Measurements from ENCODE around the gene WDR35.

WDR35 gene

DNA sequence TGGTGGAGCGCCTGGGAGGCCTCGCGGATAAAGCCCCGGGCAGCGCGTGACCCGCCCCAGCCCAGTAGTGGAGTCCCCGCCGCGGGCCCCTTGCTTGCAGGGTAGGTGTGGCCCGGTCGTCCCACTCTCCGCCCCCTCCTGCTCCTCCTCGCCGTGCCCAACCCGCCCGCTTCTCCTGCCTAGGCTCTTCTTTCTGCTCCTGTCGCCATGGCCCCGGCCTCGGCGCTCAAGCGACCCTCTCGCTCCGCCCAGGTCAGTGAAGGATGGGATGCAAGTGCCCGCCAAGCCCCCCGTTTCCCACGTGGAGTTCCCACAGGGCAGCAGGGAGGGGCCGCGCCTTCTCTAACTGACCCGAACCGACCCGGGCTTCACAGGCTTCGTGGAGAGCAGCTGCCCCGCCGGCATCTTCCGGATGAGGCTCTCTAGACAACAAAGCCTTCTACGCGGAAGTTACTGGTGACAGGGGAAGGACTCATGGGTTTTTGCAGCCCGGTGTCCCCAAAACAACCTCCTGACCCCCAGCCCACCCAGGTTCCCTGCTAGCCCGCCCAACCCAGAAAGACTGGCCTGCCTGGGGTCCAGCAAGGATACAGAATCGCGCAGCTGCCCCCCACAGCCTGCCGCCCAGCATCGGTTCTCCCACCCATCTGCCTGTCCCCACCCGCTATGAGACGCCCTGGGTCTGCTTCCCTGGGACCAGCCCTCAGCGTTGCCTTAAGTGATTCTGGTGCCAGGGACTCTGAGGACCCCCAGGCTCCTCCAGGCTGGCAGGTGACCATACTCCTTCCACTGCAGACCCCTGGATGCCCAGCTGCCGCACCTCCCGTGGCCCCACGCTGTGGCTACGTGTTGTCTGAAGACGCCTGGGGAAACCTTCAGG, 121.0 kb downstream of the WDR35 start:
- DNase-seq, result peak; percentile 20

DNA sequence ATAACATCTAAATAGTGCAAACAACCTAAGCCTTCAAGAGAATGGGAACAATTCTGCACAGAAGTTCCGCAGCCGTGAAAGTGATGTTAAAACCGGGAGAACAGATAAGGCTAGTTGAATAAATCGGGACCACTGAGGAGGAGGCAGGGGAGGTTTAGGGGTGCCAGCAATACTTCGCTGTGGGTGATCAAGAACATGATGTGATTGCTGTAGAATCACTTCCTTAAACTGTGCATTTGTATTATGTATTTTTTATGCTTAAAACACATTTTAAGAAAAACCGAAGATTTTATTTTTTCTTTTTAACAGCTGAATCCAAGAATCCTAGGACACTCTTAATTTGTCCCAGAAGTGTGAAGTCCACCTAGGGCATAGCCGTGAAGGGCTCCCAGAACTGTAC, 121.7 kb downstream of the WDR35 start:
- no peak for DNase-seq

- no peak for DNase-seq
Measured at GRCh38 chr2:19866771-19867170, 123.1 kb downstream of the WDR35 start.

DNA sequence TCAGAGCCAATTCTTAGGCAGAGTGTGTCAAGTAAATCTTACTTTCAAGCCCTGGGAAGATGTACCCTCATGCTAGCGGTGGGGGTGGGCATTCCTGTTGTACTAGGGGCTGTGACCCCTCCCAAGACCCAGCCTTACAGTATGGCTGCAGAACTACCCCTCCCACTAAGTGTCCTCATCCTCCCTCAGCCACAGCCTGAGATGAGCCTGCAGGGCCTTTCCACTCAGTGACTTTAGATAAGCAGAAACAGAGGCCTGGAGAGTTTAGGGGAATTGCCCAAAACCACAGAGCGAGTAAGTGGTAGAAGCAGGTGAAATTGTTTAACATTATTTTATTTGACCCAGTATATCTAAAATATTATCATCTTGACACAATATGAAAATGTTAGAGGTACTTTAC, 124.8 kb downstream of the WDR35 start:
- no peak for DNase-seq

- DNase-seq, result no peak
Measured at GRCh38 chr2:19864381-19864780, 125.5 kb downstream of the WDR35 start.

DNA sequence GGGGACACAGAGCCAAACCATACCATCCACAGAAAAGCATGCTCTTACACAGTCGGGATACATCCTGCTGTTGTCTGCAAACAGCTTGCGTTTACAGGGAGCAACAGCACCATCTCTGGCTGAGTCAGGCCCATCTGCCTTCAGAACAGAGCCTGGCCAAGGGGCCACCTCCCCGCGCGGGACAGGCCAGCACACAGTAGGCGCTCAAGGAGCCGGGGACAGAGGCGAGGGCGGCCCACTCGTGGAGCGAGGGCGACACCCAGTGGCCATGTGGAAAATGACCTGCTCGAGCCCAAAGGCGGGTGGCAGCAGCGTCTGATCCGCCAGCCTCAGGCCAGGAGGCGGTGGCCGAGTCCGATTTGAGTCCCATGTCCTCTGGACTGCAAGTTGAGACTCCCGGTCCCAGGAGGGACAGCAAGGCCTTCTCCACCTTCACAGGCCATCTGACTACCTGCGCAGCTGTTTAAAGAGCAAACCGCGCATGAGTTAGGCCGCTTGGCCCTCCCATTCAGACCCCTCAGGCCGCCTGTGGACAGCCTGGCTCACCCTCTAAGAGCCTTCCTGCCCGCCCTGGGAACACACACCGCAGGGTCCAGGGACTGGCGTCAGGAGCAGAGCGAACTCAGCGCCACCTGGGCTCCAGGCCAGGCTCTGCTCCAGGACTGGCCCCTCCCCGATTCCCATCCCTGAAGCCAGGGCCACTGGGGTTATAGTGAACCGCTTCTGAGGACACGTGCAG, 126.4 kb downstream of the WDR35 start:
- peak; percentile 47 for DNase-seq

- DNase-seq, result no peak
Measured at GRCh38 chr2:19861813-19862212, 128.1 kb downstream of the WDR35 start.
